ENCODE results near the gene MAP3K4.

The MAP3K4 gene

GRCh38 chr6:161048641-161049040 is 57.1 kb downstream of the MAP3K4 start:
- DNase-seq = no peak

GRCh38 chr6:161050134-161050765 is 58.7 kb downstream of the MAP3K4 start:
- DNase-seq = no peak

GRCh38 chr6:161053103-161053502 is 61.5 kb downstream of the MAP3K4 start:
- DNase-seq = no peak

GRCh38 chr6:161054876-161055275 is 63.3 kb downstream of the MAP3K4 start:
- DNase-seq = no peak

GRCh38 chr6:161056451-161056850 is 64.9 kb downstream of the MAP3K4 start:
- DNase-seq = no peak

GRCh38 chr6:161057103-161058091 is 65.8 kb downstream of the MAP3K4 start:
- DNase-seq = no peak

GRCh38 chr6:161058741-161059140 is 67.2 kb downstream of the MAP3K4 start:
- DNase-seq = no peak

GRCh38 chr6:161061576-161061975 is 70.0 kb downstream of the MAP3K4 start:
- no peak for DNase-seq

GRCh38 chr6:161064915-161065314 is 73.3 kb downstream of the MAP3K4 start:
- DNase-seq = peak in 1 of 2 experiments; percentile 3

- DNase-seq = peak in 1 of 2 experiments; percentile 24
Measured at GRCh38 chr6:161066511-161066910, 74.9 kb downstream of the MAP3K4 start.

- no peak for DNase-seq
Measured at GRCh38 chr6:161067749-161068148, 76.2 kb downstream of the MAP3K4 start.

GRCh38 chr6:161068321-161068741 is 76.8 kb downstream of the MAP3K4 start:
- DNase-seq = no peak

- DNase-seq = no peak
Measured at GRCh38 chr6:161073930-161074329, 82.4 kb downstream of the MAP3K4 start.

GRCh38 chr6:161074496-161075121 is 83.0 kb downstream of the MAP3K4 start:
- DNase-seq = no peak

GRCh38 chr6:161076181-161076677 is 84.7 kb downstream of the MAP3K4 start:
- no peak for DNase-seq

- no peak for DNase-seq
Measured at GRCh38 chr6:161079566-161080262, 88.1 kb downstream of the MAP3K4 start.

- DNase-seq = no peak
Measured at GRCh38 chr6:161080263-161080970, 88.8 kb downstream of the MAP3K4 start.

- DNase-seq = no peak
Measured at GRCh38 chr6:161082215-161082614, 90.6 kb downstream of the MAP3K4 start.

- no peak for DNase-seq
Measured at GRCh38 chr6:161085246-161085645, 93.7 kb downstream of the MAP3K4 start.

- peak in 1 of 2 experiments; percentile 2 for DNase-seq
Measured at GRCh38 chr6:161088676-161089328, 97.2 kb downstream of the MAP3K4 start.

- no peak for DNase-seq
Measured at GRCh38 chr6:161091151-161091550, 99.6 kb downstream of the MAP3K4 start.
